ENCODE measurements around the gene ITGBL1. TPM values are rescaled to one million over a fixed set of nuclear protein-coding genes. Genes with fewer than 3 reads are reported as not detected.

ITGBL1 gene
- total and polyA plus RNA-seq, 2 of the 4 experiments (the other 2 are of a cell fraction), result 22.2 to 24.2 TPM

GRCh38 chr13:101511161-101511560 is 58.7 kb downstream of the ITGBL1 start:
- dilution Hi-C loops (cut with HindIII; ENCODE audit: low sequenced_read_pairs, unreplicated experiment) (no loop called here), in situ Hi-C loops (cut with MboI; ENCODE audit: low sequenced_read_pairs) (loop anchor here (25.0 kb wide), 1 partner anchor 926 kb away; no protein-coding TSS in a partner anchor), intact Hi-C loops (cut with micrococcal nuclease) (loop anchor here (5.0 kb wide), 1 partner anchor 406 kb away; no protein-coding TSS in a partner anchor)
- H3K79me1 ChIP-seq (ENCODE audit: low read depth in 1 of 2, low read length in 2 of 2), result no peaks in the 10 kb centered on the region
- ChIA-PET CTCF (interaction anchor here (0.6 kb wide), 1 partner anchor 246 kb away, joined by 3 read pairs; no protein-coding TSS in a partner anchor), POLR2A (ENCODE audit: unreplicated experiment) (no interaction called here)
- H4K91ac ChIP-seq (ENCODE audit: insufficient read depth, low read depth, low read length), result no peak overlapping the region
- H2BK20ac ChIP-seq (ENCODE audit: low read depth, low read length), result no peak overlapping the region
- no peak overlapping the region for H3K56ac ChIP-seq (ENCODE audit: extremely low read depth, insufficient read depth, low read length)
- no peak overlapping the region for H4K5ac ChIP-seq (ENCODE audit: low read depth, low read length)
- BruUV-seq (replicated peaks), result no TSS peak
- H3K9me1 ChIP-seq (ENCODE audit: insufficient read depth, low read length), result no peaks in the 10 kb centered on the region
- no peak overlapping the region for H3K4me2 ChIP-seq (ENCODE audit: low read depth, low read length)
- H2AK9ac ChIP-seq (replicated peaks; ENCODE audit: low read depth, low read length, poor library complexity), result no peak overlapping the region
- no peaks in the 10 kb centered on the region for H4K20me1 ChIP-seq (ENCODE audit: insufficient read depth, low read length)
- no peak overlapping the region for H4K8ac ChIP-seq (ENCODE audit: low read depth in 2 of 2, low read length in 2 of 2)
- H3K27ac ChIP-seq (ENCODE audit: insufficient read depth, low read length), result no peak overlapping the region
- no peak for TF ChIP-seq RAD21 (IDR thresholded peaks at IDR 0.05; ENCODE audit: low read length)
- no peak for TF ChIP-seq MAZ (IDR thresholded peaks at IDR 0.05; ENCODE audit: borderline replicate concordance, low read depth, low read length)
- no peak for TF ChIP-seq CHD1 (IDR thresholded peaks at IDR 0.05; ENCODE audit: low read depth, low read length)
- no peak for TF ChIP-seq MAFK (IDR thresholded peaks at IDR 0.05; ENCODE audit: low read depth, low read length)
- TF ChIP-seq POLR2A (IDR thresholded peaks at IDR 0.05; ENCODE audit: low read depth, low read length), result no peak
- TF ChIP-seq FOS (IDR thresholded peaks at IDR 0.05; ENCODE audit: low read depth, low read length), result no peak
- TF ChIP-seq NFE2L2 (IDR thresholded peaks at IDR 0.05; ENCODE audit: low read depth, low read length), result no peak
- no peak for TF ChIP-seq ELK1 (IDR thresholded peaks at IDR 0.05; ENCODE audit: borderline replicate concordance, low read depth, low read length)
- TF ChIP-seq RCOR1 (IDR thresholded peaks at IDR 0.05; ENCODE audit: insufficient replicate concordance, low read length), result no peak
- TF ChIP-seq RFX5 (IDR thresholded peaks at IDR 0.05; ENCODE audit: low read depth, low read length), result no peak
- no peak for TF ChIP-seq SMC3 (IDR thresholded peaks at IDR 0.05; ENCODE audit: low read depth, low read length)
- TF ChIP-seq CEBPB (IDR thresholded peaks at IDR 0.05; ENCODE audit: low read depth, low read length), result no peak
- no peak for TF ChIP-seq MXI1 (IDR thresholded peaks at IDR 0.05; ENCODE audit: borderline replicate concordance, low read depth, low read length)
- TF ChIP-seq USF2 (IDR thresholded peaks at IDR 0.05; ENCODE audit: low read depth, low read length), result no peak
- TF ChIP-seq CTCF (conservative IDR thresholded peaks at IDR 0.05; ENCODE audit: low read depth, low read length), result no peak
- no peak for TF ChIP-seq BHLHE40 (IDR thresholded peaks at IDR 0.05; ENCODE audit: low read depth, low read length)
- H2BK120ac ChIP-seq (ENCODE audit: low read depth, low read length), result no peak overlapping the region
- no peak overlapping the region for H3K4me3 ChIP-seq (ENCODE audit: insufficient read depth, low read depth, low read length)
- DNase-seq, result no peak
- H3K4me1 ChIP-seq (ENCODE audit: control insufficient read depth, insufficient read depth, low read length), result no peaks in the 10 kb centered on the region
- H3K9me3 ChIP-seq (ENCODE audit: control insufficient read depth, insufficient read depth, low read length), result no peaks in the 10 kb centered on the region
- H3K18ac ChIP-seq (ENCODE audit: low read depth, low read length), result no peak overlapping the region
- ATAC-seq (ENCODE audit: low read depth), result no peak
- no peak overlapping the region for H3K4ac ChIP-seq (ENCODE audit: low read depth, low read length)
- H2BK5ac ChIP-seq (ENCODE audit: low read depth, low read length, poor library complexity, severe bottlenecking), result no peak overlapping the region
- no peak overlapping the region for H2AFZ ChIP-seq (replicated peaks; ENCODE audit: low read length, poor library complexity)
- H2BK15ac ChIP-seq (ENCODE audit: low read depth, low read length), result no peak overlapping the region
- H3K14ac ChIP-seq (replicated peaks; ENCODE audit: low read depth, low read length), result no peak overlapping the region
- H3K27me3 ChIP-seq (ENCODE audit: control insufficient read depth, insufficient read depth, low read length), result no peaks in the 10 kb centered on the region
- no peak overlapping the region for H2AK5ac ChIP-seq (ENCODE audit: low read depth, low read length)
- no peak overlapping the region for H3K23ac ChIP-seq (ENCODE audit: low read depth, low read length)
- no peak overlapping the region for H3K9ac ChIP-seq (ENCODE audit: low read depth, low read length)
- no peaks in the 10 kb centered on the region for H3K36me3 ChIP-seq (ENCODE audit: control insufficient read depth, insufficient read depth, low read length)

All from IMR-90 (cell line).